K562 (cell line): ENCODE measurements around the gene UBN1.

ENCODE experiments used
- BMI1 ChIP-seq: fragments of 150-350 bp; IDR thresholded peaks from 2 replicates; pipeline ENCODE4 v1.6.1; 2014; ENCODE audit warnings: low read length
- CTCF ChIP-seq, 3 experiments: IDR thresholded peaks in 2 of 3; conservative IDR thresholded peaks in 1 of 3; 2 replicates each; pipeline ENCODE4 v1.5.1; 2011 to 2012; ENCODE audit warnings: low read length in 3 of 3, mild to moderate bottlenecking in 3 of 3, control low read depth in 2 of 3, improper control_type of control experiment in 1 of 3, inconsistent platforms in 1 of 3, low read depth in 1 of 3, mixed read lengths in 1 of 3, moderate library complexity in 1 of 3; ENCODE audit not compliant: insufficient read depth in 2 of 3
- HDAC6 ChIP-seq: IDR thresholded peaks from 2 replicates; pipeline ENCODE4 v1.6.1; 2012; ENCODE audit warnings: low read depth, mild to moderate bottlenecking, control low read depth, inconsistent platforms, low read length, moderate library complexity
- ILF3 ChIP-seq: fragments of 450-650 bp; IDR thresholded peaks from 2 replicates; pipeline ENCODE4 v1.6.1; 2018; ENCODE audit warnings: antibody characterized with exemption, mild to moderate bottlenecking, moderate library complexity, borderline replicate concordance
- POLR2A ChIP-seq: fragments of 450-650 bp; conservative IDR thresholded peaks from 2 replicates; pipeline ENCODE4 v1.6.1; 2016
- TAF1 ChIP-seq: IDR thresholded peaks from 2 replicates; pipeline ENCODE4 v1.6.1; 2011; ENCODE audit warnings: mild to moderate bottlenecking, low read length, moderate library complexity; ENCODE audit not compliant: insufficient read depth, control insufficient read depth, severe bottlenecking; ENCODE audit errors: extremely low read depth
- ZNF124 ChIP-seq: sonication (generic); formaldehyde crosslinking; IDR thresholded peaks from 2 replicates; pipeline ENCODE4 v1.8.1; 2022; ENCODE audit warnings: missing genetic modification reagents
- ZNF263 ChIP-seq: sonication (generic); formaldehyde crosslinking; IDR thresholded peaks from 2 replicates; pipeline ENCODE4 v1.8.0; 2022; ENCODE audit warnings: mild to moderate bottlenecking, missing genetic modification reagents, borderline replicate concordance
- TF ChIP-seq, protein P1 (sequence below): sonication (generic); formaldehyde crosslinking; IDR thresholded peaks from 2 replicates; pipeline ENCODE4 v1.8.0; 2022; ENCODE audit warnings: missing genetic modification reagents, mild to moderate bottlenecking, borderline replicate concordance

DNA sequence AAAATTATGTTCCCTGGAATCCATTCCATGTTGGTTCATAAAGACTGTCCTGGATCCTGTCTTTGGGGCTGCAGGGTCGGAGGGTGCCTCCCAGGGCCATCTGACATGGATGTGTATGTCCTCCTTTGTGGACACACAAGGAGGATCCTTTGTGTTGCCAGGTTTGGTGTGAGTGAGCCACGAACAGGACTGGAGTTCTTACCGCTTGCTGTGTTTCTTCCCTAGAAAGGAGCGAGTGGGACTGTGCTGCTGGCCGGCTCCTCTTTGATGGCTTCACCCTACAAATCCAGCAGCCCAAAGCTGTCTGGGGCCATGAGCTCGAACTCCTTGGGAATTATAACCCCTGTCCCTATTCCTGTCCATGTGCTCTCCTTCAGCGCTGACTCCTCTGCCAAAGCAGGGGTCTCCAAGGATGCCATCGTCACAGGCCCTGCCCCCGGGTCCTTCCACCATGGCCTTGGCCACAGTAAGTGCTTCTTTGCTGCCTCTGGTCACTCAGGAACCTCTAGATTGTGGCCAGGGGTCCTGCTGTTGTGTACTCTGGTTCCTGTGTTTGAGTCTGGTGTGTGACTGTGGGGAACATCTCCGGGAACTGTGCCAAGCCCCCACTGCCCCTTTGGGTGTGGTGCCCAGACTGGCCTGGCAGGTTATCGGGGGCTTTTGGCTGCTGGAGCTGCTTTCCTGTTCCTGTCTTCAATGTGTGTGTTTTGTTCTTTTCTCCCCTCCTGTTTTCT, 29.5 kb downstream of the UBN1 start:
- TF ChIP-seq, protein P1, sequence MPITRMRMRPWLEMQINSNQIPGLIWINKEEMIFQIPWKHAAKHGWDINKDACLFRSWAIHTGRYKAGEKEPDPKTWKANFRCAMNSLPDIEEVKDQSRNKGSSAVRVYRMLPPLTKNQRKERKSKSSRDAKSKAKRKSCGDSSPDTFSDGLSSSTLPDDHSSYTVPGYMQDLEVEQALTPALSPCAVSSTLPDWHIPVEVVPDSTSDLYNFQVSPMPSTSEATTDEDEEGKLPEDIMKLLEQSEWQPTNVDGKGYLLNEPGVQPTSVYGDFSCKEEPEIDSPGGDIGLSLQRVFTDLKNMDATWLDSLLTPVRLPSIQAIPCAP (CRISPR knock-in tag), result no peak
- TF ChIP-seq ZNF263, result no peak
- no peak for TF ChIP-seq CTCF (IDR thresholded peaks at IDR 0.05 in 2 of 3, conservative IDR thresholded peaks at IDR 0.05 in 1 of 3; ENCODE audit: insufficient read depth in 2 of 3, low read depth in 1 of 3, low read length in 3 of 3)
- TF ChIP-seq BMI1, result no peak
- no peak for TF ChIP-seq ILF3
- no peak for TF ChIP-seq HDAC6
- TF ChIP-seq POLR2A, result no peak
- no peak for TF ChIP-seq TAF1
- no peak for TF ChIP-seq ZNF124 (CRISPR knock-in tag)
